ENCODE data around the gene CAPN12.

Gene CAPN12

DNA sequence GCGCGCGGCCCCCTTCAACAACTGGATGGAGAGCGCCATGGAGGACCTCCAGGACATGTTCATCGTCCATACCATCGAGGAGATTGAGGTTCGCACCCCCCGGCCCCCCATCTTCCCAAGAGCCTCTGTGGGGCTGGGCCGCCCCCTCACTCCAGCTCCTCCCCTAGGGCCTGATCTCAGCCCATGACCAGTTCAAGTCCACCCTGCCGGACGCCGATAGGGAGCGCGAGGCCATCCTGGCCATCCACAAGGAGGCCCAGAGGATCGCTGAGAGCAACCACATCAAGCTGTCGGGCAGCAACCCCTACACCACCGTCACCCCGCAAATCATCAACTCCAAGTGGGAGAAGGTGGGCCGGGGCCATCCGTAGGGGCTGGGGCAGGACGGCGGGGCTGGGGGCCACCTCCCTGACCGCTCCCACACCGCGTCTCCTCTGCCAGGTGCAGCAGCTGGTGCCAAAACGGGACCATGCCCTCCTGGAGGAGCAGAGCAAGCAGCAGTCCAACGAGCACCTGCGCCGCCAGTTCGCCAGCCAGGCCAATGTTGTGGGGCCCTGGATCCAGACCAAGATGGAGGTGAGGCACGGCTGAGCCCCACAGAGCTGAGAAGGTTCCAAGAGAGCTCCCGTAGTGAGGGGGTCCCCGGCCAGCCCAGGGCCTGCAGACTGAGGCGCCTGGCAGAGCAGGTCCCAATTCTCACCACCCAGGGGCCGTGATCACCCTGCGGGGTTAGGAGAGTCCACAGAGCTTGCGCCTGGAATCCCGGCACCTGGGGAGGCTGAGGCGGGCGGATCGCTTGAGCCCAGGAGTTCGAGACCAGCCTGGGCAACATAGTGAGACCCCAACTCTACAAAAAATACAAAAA lies 20.1 kb downstream of the CAPN12 start:
- FAIRE-seq: no peak

DNA sequence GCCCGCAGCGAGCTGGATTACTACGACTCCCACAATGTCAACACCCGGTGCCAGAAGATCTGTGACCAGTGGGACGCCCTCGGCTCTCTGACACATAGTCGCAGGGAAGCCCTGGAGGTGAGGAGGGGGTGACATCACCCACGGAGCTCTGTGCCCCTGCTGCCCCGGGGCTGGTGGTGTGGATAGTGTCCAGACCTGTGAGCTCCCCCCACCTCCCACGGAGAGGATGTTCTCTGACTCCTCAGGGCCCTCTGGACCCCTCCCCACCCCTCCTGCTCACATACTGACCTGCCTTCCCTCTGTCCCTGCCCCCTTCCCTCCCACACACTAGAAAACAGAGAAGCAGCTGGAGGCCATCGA lies 20.7 kb downstream of the CAPN12 start:
- no peak for FAIRE-seq

DNA sequence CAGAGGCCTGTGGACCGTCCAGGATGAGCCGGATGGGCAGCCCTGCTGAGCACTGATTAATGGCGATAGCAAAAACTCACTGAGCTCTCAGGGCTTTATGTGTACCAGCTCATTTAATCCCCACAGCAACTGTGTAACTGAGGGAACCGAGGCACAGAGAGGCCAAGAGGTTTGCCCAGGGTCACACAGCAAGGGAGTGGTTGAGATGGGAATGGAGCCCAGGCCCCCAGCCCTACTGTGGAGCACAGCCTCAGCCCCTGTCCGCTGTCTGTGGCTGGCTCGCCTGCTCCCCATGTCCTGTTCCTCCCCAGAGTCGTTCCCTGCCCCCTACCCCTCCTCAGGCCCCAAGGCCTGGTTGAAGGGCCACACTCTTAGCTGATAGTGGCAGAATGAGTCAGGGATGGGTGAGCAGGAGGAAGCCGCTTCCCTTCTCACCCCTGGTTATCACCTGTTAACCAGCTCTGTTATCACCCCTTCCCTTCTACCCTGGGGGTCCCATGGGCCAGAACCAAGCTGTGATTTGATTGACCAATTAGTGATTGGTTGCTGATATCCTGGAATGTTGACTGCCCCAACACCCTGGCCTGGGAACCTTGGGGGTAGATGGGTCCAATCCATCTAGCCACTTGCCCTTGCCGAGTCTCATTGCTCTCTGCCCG lies 21.2 kb downstream of the CAPN12 start:
- FAIRE-seq: no peak

DNA sequence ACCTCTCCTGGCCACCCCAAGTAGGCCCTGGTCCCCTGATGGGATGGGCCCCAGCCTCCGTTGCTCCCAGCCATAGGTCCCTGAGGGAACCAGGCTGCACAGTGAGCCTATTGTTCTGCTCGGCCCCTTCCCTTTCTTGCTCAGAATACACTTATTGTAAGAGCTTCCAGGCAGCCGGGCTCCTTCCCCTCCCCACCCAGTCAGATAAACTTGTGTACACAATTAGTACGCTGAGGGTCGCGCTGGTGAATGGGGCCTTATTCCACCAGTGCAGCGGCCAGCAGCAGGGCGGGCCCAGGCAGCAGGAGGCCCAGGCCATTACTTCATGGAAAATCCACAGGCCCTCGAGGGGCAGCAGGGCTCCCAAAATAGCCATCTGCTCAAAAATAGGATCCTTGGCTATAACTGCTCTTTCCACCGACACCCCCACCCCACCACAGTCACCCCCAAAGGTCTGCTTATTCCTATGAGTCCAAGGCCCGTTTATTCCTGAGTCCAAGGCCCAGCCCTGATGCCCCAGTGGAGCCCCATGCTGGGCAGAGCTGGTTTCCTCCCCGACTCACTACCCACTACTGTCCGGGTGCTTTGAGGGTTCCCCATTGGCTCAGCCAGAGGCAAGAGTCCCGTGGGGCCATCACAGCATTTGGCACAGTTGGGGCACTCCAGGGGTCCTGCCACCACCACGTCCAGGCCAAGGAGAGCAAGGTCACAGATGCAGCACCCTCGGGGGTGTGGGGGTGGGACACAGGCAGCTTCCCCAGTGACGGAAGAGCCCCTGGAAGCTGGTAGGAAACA lies 22.1 kb downstream of the CAPN12 start:
- no peak for FAIRE-seq

DNA sequence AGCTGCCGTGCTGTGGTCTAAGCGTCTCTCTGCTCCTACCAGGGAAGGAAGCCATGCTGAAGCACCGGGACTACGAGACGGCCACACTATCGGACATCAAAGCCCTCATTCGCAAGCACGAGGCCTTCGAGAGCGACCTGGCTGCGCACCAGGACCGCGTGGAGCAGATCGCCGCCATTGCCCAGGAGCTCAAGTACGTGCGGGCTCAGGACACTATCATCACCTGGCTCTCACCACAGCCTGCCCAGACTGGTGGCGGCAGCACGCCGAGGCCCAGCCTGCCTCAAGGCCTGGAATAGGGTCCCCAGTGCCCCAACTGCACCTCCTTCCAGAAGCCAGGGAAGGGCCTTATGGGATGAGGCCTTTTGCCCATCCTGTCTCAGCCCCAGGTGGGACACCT lies 22.8 kb downstream of the CAPN12 start:
- FAIRE-seq: no peak

DNA sequence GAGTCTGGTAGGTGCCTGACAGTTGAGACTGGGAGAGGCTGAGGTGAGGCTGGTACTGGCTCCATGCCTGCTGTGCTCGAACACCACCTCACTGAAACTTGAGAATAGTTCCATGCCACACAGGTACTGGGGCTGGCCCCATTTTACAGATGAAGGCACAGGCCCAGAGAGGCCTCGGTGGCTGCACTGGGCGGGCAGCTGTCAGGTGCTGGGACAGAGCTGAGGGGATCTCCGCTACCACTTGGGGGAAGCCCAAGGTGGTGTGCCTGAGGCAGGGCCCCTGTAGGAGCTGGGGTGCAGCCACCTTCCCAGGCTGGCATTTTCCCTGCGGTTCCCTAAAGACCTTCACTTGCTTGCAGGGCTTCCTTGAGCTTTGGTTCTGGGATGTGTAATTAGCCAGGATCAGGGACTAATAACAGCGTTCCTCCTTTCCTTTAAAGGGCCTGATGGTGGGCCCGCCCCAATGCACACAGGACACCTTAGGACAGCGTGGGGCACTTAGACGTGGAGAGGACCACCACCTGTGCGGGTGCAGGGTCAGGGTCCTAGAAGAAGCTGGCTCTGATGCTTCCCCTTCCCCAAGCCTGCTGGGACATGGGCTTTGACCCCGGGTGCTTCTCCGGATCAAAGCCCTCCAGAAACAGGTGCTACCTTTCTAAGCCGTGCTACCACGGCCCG lies 23.6 kb downstream of the CAPN12 start:
- FAIRE-seq: no peak

DNA sequence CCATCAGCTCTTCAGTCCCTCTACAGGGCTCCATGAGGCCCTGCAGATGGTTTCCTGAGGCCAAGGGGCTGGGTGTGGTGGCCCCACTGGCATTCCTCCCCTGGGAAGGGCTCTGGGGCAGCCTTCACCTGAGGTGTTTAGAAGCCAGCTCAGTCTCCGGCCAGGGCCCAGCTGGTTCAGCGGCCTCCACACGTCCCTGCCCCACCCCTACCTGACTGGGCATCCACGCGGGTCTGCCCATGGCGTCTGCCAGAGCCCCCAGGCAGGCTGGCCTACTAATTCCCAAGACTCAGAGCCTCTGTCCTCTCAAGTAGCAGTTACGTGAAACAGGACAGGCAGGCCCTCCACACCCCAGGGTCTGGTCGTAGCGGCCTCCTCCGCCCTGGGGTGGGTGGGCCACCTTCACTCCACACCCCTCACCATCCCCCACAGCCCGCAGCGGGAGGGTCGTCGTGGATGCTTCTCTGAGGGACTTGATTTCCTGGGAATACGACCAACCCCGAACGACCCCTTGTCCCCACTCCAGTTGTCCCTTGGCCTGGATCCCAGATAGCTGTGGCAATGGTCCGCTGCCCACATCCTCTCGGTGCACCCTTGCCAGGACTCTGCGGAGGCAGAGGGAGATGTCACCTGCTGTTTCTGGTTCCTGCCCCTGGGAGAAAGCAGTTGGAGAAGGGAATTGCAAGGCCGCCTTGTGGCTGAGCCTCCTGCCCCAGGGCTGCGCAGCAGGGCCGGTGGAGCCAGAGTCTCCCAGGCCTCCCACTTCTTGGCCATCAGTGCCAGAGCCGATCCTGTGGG lies 24.3 kb downstream of the CAPN12 start:
- FAIRE-seq: no peak

DNA sequence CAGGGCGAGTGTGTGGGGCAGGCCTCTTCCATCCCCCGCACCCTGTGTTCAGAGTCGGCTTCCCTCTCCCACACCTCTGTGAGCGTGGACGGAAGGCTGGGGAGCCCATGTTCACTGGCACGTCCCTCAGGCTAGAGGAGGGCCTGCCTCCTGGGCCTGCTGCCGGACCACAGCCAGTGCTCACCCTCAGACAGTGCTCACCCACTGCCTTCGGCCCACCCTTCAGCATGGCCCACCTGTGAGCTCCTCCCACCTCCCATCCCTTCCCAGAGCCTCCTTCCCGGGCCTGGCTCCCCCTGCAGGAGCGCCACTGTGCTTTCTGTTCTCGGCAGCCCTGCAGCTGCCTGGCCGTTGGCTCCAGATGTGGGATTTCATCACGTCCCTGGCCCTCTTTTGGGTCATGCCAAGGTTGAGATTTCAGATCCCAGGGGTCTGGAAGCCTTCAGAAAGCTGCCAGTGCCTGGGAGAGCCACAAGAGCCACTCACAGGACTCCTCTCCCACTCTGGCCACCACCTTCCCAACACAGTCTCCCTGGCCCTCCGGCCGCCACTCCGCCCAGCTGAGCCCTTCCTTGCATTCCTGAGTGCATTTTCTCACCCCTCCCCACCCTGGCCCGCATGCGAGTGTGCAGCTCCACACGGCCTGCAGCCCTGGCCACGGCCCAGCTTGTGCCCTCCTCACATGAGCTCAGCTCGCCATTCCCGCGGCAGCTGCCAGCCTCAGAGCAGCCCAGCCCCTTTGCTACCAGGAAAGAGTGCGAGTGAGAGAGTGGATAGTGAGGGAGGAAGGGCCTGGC lies 25.3 kb downstream of the CAPN12 start:
- no peak for FAIRE-seq

DNA sequence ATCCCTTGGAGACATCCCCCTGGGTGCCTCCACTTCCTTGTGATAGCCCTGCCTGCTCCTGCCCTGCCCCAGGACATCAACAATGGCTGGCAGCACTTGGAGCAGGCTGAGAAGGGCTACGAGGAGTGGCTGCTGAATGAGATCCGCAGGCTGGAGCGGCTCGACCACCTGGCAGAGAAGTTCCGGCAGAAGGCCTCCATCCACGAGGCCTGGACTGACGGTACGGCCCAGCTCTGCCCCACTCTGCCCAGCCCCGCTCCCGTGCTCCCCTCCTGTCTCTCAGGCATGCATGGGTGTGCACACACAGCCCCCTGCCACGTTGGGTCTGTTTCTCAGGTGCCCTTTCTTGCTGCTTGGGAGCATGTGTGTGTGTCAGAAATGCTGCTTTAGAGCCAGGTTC lies 26.4 kb downstream of the CAPN12 start:
- no peak for FAIRE-seq

DNA sequence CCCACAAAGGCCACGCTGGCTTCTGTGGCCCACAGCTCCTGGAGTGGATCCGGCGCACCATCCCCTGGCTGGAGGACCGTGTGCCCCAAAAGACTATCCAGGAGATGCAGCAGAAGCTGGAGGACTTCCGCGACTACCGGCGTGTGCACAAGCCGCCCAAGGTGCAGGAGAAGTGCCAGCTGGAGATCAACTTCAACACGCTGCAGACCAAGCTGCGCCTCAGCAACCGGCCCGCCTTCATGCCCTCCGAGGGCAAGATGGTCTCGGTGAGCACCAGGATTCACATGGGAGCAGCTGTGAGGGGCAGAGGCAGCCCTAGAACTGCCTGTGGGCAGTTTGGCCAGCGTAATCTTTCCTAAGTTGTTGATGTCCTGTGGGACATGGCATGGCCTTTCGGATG lies 27.2 kb downstream of the CAPN12 start:
- FAIRE-seq: no peak

DNA sequence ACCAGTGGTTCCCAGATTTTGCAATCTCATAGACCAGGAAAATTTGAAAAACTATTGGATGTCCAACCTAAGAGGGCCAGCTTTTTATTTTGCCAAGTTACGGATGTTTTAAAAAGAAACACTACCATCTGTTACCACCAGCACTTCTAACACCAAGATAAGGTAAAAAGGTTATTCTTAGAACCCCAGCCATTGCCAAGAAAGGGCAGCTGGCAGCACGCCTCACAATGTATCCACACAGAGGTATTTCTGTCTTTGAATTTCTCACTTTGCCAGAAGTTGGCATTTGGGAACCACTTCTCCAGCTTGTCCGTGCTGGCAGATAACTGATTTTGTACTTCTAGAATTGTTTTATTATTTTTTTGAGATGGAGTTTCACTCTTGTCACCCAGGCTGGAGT lies 28.7 kb downstream of the CAPN12 start:
- no peak for FAIRE-seq

DNA sequence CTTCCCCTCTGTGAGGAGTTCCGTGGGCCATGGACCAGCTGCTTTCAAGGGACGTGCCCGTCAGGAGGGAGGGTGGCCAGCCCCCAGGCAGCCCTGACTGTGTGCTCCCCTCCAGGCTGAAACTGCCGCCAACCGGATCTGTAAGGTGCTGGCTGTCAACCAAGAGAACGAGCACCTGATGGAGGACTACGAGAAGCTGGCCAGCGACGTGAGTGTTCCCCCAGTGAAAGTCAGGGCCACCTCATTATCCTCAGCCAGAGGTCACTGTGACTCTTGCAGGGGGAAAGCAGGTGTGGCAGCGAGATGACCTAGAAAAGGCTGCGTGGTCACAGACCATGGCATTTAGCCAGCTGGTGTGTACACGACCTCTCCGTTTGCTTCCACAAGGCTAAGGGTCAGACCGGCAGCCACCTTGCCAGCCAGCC lies 29.9 kb downstream of the CAPN12 start:
- no peak for FAIRE-seq

DNA sequence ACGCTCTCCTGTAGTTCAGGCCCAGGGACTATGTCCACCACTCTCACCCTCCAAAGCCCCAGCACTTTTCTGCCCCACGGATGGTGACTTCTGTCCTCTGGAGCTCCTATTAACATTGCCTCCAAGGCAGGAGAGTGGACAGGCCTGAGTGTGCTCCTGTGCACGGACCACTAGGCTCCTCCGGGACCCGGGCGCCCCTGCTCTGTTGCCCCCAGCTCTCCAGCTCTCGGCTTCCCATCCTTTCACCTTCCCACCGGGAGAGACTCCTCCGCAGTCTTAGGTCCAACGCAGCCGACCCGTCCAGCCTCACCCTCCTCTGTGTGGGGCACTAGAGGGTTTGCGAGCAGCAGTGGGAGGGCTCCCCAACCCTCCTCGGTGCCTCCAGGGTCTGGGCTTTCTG lies 30.4 kb downstream of the CAPN12 start:
- no peak for FAIRE-seq

DNA sequence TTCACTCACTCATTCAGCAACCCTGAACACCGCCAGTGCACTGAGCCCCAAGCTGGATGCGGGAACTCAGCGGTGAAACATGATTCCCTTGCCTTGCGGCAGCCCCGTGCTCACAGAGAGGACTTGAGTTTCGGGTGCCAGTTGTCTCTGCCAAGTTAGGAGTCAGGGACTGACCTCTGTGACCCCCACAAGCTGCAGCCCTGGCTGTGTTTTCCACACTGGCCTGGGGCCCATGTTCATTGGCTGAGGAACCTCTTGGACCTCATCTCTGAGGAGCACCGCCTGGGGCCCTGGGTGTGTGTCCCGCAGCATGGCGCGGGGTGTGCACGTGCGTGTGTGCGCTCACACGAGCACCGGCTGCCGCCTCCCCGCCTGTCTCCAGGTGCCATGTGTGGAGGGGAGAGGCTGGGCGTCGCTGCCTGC lies 31.0 kb downstream of the CAPN12 start:
- no peak for FAIRE-seq

DNA sequence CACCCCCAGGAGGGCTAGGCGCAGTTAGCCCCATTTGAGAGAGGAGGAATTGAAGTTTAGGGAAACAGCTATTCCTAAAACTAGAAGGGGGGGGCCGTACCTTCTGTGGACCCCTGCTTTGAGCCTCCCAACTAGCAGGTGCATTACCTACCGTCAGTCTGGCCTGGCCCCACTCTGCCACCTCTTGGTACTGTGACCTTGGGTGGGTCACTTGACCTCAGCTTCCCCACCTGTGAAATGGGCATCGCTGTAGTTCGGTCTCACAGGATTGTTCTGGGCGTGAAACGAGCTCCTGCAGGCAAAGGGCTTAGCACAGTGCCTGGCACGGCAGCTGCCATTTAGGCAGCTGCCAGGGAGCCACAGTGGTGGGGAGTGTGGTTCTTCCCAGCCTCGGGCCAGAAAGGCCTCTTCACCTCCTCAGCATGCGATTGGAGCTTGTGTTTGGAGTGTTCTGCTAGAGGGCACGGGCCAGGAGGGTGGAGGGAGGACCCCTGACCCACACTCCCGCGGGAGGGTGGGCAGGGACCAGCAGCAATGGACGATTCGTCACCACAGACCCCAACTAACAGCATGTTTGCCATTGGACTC lies 32.0 kb downstream of the CAPN12 start:
- no peak for FAIRE-seq

DNA sequence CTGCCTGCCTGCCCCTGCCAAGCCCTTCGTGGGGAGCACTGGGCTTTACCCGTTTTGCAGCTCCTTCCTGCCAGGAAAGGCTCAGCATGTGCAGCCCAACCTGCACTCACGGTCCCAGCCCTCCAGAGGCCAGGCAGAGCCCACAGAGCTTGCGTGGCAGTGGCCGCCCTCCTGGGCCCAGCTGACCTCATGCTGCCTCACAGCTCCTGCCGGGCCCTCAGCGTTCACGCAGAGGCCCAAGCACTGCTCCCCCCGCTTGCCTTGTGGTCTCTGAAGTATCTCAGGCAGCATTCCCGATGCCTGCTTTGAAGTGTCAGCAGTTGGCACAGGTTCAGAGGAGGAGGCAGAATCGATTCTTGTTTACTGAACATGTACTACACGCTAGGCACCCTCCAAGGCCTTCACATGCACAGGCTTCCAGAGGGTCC lies 32.5 kb downstream of the CAPN12 start:
- FAIRE-seq: no peak

DNA sequence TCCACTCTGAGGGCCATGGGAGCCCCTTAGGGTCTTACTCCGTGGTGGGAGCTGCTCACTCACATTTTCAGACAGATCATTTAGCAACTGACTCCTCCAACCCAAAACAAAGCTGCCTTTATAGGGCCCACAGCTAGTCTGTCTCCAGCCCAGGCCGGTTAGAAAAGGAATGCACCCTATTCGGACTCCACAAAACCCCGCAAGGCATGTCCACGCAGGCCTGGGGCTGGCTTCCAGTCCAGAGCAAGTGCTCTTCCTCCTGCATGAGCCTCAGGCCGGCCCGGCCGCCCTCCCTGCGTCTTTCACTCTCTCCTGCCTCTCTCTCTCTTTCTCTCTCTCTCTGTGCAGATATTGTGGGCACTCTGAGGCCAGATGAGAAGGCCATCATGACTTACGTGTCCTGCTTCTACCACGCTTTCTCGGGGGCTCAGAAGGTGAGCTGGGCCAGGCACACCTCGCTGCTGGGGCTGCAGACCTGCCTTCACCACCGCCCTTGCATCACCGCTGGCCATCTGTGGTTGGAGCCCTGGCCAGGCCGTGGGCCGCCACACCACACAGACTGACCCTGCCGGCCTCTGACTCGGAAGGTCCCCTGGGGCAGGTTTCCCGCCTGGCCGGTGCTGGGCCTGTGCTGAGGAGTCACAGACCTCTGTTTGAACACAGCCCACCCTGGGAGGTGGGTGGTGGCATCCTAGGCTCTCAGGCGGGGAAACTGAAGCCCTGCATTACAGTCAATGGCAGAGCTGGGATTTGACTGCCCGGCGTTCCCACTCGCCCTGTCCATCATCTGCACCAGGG lies 33.1 kb downstream of the CAPN12 start:
- FAIRE-seq: no peak

DNA sequence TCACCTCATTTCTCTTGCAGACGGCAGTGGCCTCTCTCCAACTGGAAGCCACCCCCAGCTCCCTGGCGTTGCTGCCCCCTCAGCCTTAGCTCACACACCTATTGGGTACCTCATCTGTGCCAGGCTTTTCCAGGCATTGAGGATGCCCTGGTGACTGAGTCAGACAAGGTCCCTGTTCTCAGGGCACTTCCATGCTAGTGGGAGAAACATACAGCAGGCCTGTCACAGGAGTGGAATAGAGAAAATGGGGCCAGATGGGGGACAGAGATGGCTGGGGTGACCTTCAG lies 33.9 kb downstream of the CAPN12 start:
- no peak for FAIRE-seq

DNA sequence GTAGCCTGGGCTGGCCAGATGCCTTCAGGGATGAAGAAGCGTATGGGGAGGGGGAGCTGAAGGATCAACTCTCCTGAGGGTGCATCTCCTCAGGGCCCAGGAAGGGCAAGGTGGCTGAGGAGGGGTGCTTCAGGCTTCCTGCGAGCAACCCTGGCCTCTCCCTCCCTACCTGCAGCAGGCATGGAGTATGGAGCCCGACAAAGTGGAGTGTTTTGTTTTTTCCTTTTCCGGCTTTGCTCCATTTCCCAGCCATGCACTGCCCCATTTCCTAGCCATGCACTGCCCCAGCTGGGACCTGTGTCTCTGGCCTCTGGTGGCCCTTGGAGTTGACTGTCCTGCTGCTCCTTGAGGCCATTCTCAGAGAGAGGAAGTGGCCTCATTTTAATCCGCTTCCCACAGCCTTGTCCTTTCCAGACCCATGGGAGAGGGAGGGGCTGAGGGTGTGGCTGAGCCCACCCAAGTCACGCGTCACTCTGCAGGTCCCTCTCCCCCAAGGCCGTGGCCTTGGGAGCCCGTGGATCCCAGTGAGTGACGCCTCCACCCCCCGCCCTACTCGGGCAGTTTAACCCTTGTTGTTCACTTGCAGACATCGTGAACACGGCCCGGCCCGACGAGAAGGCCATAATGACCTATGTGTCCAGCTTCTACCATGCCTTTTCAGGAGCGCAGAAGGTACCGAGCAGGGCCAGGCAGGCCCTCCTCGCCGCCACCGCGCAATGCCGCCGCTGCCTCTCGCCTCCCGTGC lies 34.4 kb downstream of the CAPN12 start:
- no peak for FAIRE-seq

DNA sequence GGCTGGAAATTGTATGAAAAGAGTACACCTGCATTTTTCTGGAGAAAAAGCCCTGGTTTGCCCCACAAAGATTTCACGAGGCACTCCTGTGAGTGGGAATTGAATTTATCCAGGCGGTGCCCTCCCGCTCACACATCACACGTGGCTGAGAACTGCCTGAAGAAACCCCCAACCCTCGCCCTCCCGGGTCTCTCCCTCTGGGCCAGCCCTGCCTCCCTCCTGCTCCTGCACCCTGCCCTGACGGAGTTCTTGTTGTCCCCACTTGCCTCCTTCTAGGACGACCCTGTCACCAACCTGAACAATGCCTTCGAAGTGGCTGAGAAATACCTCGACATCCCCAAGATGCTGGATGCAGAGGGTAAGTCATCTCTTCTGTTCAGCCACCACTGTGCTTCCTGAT lies 35.2 kb downstream of the CAPN12 start:
- FAIRE-seq: no peak
